A549 (cell line): ENCODE data around the gene LMBR1.

Experiments used
- CEBPB ChIP-seq, 2 experiments: fragments of >200 bp in 1 of 2; sonication (Bioruptor Twin) in 1 of 2; formaldehyde crosslinking in 1 of 2; IDR thresholded peaks; 2 replicates each; pipeline ENCODE4 v1.6.1; 2012 to 2016
- CHD4 ChIP-seq: fragments of 200-600 bp; sonication (generic); IDR thresholded peaks from 2 replicates; pipeline ENCODE4 v1.6.1; 2016; ENCODE audit warnings: antibody characterized with exemption, mild to moderate bottlenecking, borderline replicate concordance
- JUN ChIP-seq, 2 experiments: fragments of >200 bp; sonication (Bioruptor Twin); formaldehyde crosslinking; IDR thresholded peaks; 2 replicates in 1 of 2; 3 replicates in 1 of 2; pipeline ENCODE4 v1.6.1; 2016 to 2017
- MAX ChIP-seq: IDR thresholded peaks from 2 replicates; pipeline ENCODE4 v1.6.1; 2012
- RAD21 ChIP-seq, 2 experiments: fragments of >200 bp in 1 of 2; sonication (Bioruptor Twin) in 1 of 2; formaldehyde crosslinking in 1 of 2; IDR thresholded peaks in 1 of 2; conservative IDR thresholded peaks in 1 of 2; 2 replicates in 1 of 2; 3 replicates in 1 of 2; pipeline ENCODE4 v1.6.1; 2012 to 2018; ENCODE audit warnings: inconsistent platforms in 1 of 2
- TF ChIP-seq, protein P1 (sequence below): fragments of >200 bp; sonication (Bioruptor Twin); formaldehyde crosslinking; IDR thresholded peaks from 3 replicates; pipeline ENCODE4 v1.5.1; 2016

- TF ChIP-seq RAD21 (conservative IDR thresholded peaks at IDR 0.05 in 1 of 2, IDR thresholded peaks at IDR 0.05 in 1 of 2) (no peak), MAX (no peak), CHD4 (no peak), JUN (IDR thresholded peaks at IDR 0.05) (no peak), CEBPB (IDR thresholded peaks at IDR 0.05) (no peak)
- TF ChIP-seq, protein P1, sequence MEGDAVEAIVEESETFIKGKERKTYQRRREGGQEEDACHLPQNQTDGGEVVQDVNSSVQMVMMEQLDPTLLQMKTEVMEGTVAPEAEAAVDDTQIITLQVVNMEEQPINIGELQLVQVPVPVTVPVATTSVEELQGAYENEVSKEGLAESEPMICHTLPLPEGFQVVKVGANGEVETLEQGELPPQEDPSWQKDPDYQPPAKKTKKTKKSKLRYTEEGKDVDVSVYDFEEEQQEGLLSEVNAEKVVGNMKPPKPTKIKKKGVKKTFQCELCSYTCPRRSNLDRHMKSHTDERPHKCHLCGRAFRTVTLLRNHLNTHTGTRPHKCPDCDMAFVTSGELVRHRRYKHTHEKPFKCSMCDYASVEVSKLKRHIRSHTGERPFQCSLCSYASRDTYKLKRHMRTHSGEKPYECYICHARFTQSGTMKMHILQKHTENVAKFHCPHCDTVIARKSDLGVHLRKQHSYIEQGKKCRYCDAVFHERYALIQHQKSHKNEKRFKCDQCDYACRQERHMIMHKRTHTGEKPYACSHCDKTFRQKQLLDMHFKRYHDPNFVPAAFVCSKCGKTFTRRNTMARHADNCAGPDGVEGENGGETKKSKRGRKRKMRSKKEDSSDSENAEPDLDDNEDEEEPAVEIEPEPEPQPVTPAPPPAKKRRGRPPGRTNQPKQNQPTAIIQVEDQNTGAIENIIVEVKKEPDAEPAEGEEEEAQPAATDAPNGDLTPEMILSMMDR = no peak
Measured at GRCh38 chr7:156651474-156651873, 241.5 kb downstream of the LMBR1 start.
